Naive thymus-derived CD4-positive, alpha-beta T cell (primary cell): ENCODE data around the gene COL23A1. TPM values are rescaled to one million over a fixed set of nuclear protein-coding genes. Genes with fewer than 3 reads are reported as not detected.
"Not testable (repeated sequence)": the region's sequence is repeated elsewhere in the genome, so short reads cannot be mapped to it uniquely, and the experiment has no call there.

ENCODE experiments used
- ATAC-seq: fragments of 150-1000 bp; cut with Tn5 transposase; 2 replicates; pipeline ENCODE4 v1.10.0; 2021; ENCODE audit warnings: mild to moderate bottlenecking, moderate library complexity
- CTCF ChIA-PET: fragments of 350-600 bp; sonication (Branson Sonifier 250); formaldehyde crosslinking; loops from one replicate; lab custom pipeline; 2021; ENCODE audit warnings: antibody characterized with exemption; lab: Charles Lee
- POLR2A ChIA-PET: fragments of 350-600 bp; sonication (Branson Sonifier 250); formaldehyde crosslinking; loops from one replicate; lab custom pipeline; 2021; ENCODE audit warnings: antibody characterized with exemption, inconsistent platforms; lab: Charles Lee
- DNase-seq, 9 donors: peaks; one replicate each; pipeline versions ENCODE4 v3.0.0 to v3.0.0-alpha.2; 2020 to 2022; ENCODE audit warnings: mixed read lengths in 1 of 9
- H3K27ac ChIP-seq: one replicate; pipeline ENCODE4 v1.7.0; 2013; ENCODE audit warnings: mild to moderate bottlenecking, low read depth, low read length, moderate library complexity
- H3K27me3 ChIP-seq, 2 donors: one replicate each; pipeline ENCODE4 v1.7.0; 2013; ENCODE audit warnings: low read length in 2 of 2, mild to moderate bottlenecking in 2 of 2, moderate library complexity in 2 of 2; ENCODE audit not compliant: control insufficient read depth in 2 of 2, insufficient read depth in 2 of 2
- H3K36me3 ChIP-seq, 3 experiments: 1 replicate in 2 of 3; 2 replicates in 1 of 3; pipeline ENCODE4 v1.7.0; 2013; ENCODE audit warnings: low read length in 3 of 3, mild to moderate bottlenecking in 3 of 3, moderate library complexity in 1 of 3; ENCODE audit not compliant: insufficient read depth in 3 of 3, control insufficient read depth in 2 of 3
- H3K4me1 ChIP-seq, 2 donors: one replicate each; pipeline ENCODE4 v1.7.0; 2013; ENCODE audit warnings: low read length in 2 of 2, mild to moderate bottlenecking in 2 of 2, moderate library complexity in 1 of 2; ENCODE audit not compliant: control insufficient read depth in 2 of 2, insufficient read depth in 2 of 2
- H3K4me3 ChIP-seq: 2 replicates; pipeline ENCODE4 v1.7.0; 2013; ENCODE audit warnings: mild to moderate bottlenecking, low read length
- H3K9me3 ChIP-seq, 3 experiments: 1 replicate in 2 of 3; 2 replicates in 1 of 3; pipeline ENCODE4 v1.7.0; 2013; ENCODE audit warnings: low read length in 3 of 3; ENCODE audit not compliant: control insufficient read depth in 2 of 3
- H3K27ac Mint-ChIP-seq, 9 donors: one replicate each; pipeline ENCODE4 v1.8.0; 2020 to 2022; ENCODE audit warnings: mixed read lengths in 9 of 9, mild to moderate bottlenecking in 8 of 9, moderate library complexity in 5 of 9, inconsistent platforms in 2 of 9
- H3K27me3 Mint-ChIP-seq, 5 donors: one replicate each; pipeline ENCODE4 v1.8.0; 2021 to 2022; ENCODE audit warnings: mixed read lengths in 5 of 5, mild to moderate bottlenecking in 1 of 5
- H3K36me3 Mint-ChIP-seq, 5 donors: one replicate each; pipeline ENCODE4 v1.8.0; 2020 to 2022; ENCODE audit warnings: mixed read lengths in 5 of 5, mild to moderate bottlenecking in 3 of 5, inconsistent platforms in 1 of 5
- H3K4me1 Mint-ChIP-seq, 7 donors: one replicate each; pipeline ENCODE4 v1.8.0; 2020 to 2022; ENCODE audit warnings: mixed read lengths in 7 of 7, mild to moderate bottlenecking in 3 of 7, inconsistent platforms in 1 of 7
- H3K4me3 Mint-ChIP-seq, 10 donors: one replicate each; pipeline ENCODE4 v1.8.0; 2020 to 2022; ENCODE audit warnings: mild to moderate bottlenecking in 10 of 10, mixed read lengths in 10 of 10, moderate library complexity in 6 of 10, inconsistent platforms in 2 of 10
- H3K9me3 Mint-ChIP-seq, 11 donors: one replicate each; pipeline ENCODE4 v1.8.0; 2020 to 2022; ENCODE audit warnings: mixed read lengths in 11 of 11, mild to moderate bottlenecking in 4 of 11, inconsistent platforms in 1 of 11, moderate library complexity in 1 of 11
- intact Hi-C, 2 donors: fragments of 100-400 bp; cut with micrococcal nuclease; formaldehyde crosslinking; loops; one replicate each; pipeline ENCODE4 v1.15.1; 2023
- polyA plus RNA-seq, 2 donors: library from polyadenylated mRNA; unstranded; fragments of 300-500 nt; fragmentation: Illumina TruSeq; gene quantifications; one replicate each; pipeline ENCODE4 v1.2.3, GENCODE V29; 2021
- total RNA-seq, 6 experiments: library from RNA in 5 of 6; stranded (reverse) in 5 of 6; gene quantifications; 1 replicate in 5 of 6; 2 replicates in 1 of 6; pipeline ENCODE4 v1.2.3 and lab custom pipeline; 2021 to 2026

COL23A1 gene
- total and polyA plus RNA-seq, 7 experiments from 2014 or later: 0.13 to 0.32 (median 0.22) TPM; not detected in 4

DNA sequence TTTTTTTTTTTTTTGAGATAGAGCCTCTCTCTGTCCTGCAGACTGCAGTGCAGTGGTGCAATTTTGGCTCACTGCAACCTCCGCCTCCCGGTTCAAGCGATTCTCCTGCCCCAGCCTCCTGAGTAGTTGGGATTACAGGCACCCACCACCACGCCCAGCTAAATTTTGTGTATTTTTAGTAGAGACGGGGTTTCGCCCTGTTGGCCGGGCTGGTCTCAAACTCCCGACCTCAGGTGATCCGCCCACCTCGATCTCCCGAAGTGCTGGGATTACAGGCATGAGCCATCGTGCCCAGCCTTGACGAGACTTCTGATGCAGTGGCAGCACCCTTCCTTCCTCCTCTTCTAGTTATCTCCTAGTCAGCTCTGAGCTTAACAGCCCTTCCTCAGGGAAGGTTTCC lies 361.1 kb downstream of the COL23A1 start:
- H3K27me3 Mint-ChIP-seq, DNase-seq, H3K27me3 ChIP-seq, H3K9me3 Mint-ChIP-seq, H3K9me3 ChIP-seq, intact Hi-C loops, H3K27ac ChIP-seq, ATAC-seq, CTCF ChIA-PET, H3K4me3 ChIP-seq: not testable (repeated sequence)
- Mint-ChIP-seq H3K4me3 (peak overlapping the region in 8 of 10 donors; percentile 2 to 89 (median 56)), H3K27ac (peak overlapping the region in 6 of 9 donors; percentile 13 to 93 (median 56)), H3K36me3 (peaks cover 16 to 50% (median 28%) of the 10 kb centered on the region in 5 donors), H3K4me1 (peaks cover 42 to 69% (median 56%) of the 10 kb centered on the region in 7 donors)
- Histone ChIP-seq H3K36me3 (peaks cover 5 to 59% (median 7%) of the 10 kb centered on the region in 3 experiments), H3K4me1 (peaks cover 20% of the 10 kb centered on the region in 2 donors)
- POLR2A ChIA-PET: interaction anchor here (1.3 to 2.4 kb wide), 2 partner anchors 13 to 14 kb away, joined by 3 to 11 read pairs; no protein-coding TSS in a partner anchor

DNA sequence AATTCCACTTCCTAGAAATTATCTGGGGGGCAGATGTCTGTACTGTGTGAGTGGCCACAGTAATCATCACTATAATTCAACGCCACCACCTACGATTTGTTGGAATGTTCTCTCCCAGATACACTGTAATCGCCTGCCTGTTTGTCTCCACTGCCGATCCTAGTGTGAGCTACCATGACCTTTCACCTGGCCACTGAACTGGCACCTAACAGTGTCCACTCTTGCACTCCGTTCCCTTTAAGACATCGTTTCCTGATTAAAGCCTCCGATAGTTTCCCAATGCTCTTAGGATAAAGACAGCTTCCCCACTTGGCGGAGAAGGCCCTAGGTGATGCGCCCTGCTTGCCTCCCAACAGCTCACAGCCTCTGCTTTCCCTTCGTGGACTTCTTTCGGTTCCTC lies 361.6 kb downstream of the COL23A1 start:
- Mint-ChIP-seq H3K9me3 (peaks cover 0 to 3% (median 0%) of the 10 kb centered on the region in 11 donors), H3K4me3 (peak overlapping the region in 1 of 10 donors; percentile 16), H3K36me3 (peaks cover 16 to 55% (median 28%) of the 10 kb centered on the region in 5 donors), H3K27me3 (no peaks in the 10 kb centered on the region), H3K4me1 (peaks cover 47 to 68% (median 59%) of the 10 kb centered on the region in 7 donors), H3K27ac (peak overlapping the region in 3 of 9 donors; percentile 24 to 71 (median 59))
- Histone ChIP-seq H3K4me1 (peaks cover 20% of the 10 kb centered on the region in 2 donors), H3K27ac (no peak overlapping the region), H3K4me3 (no peak overlapping the region), H3K27me3 (no peaks in the 10 kb centered on the region), H3K36me3 (peaks cover 5 to 59% (median 7%) of the 10 kb centered on the region in 3 experiments), H3K9me3 (no peaks in the 10 kb centered on the region)
- intact Hi-C loops: no loop called here
- no peak for DNase-seq
- POLR2A ChIA-PET: interaction anchor here (1.1 to 2.4 kb wide), 2 partner anchors 13 to 17 kb away, joined by 5 to 11 read pairs; no protein-coding TSS in a partner anchor
- ATAC-seq: no peak
- CTCF ChIA-PET: no interaction called here

DNA sequence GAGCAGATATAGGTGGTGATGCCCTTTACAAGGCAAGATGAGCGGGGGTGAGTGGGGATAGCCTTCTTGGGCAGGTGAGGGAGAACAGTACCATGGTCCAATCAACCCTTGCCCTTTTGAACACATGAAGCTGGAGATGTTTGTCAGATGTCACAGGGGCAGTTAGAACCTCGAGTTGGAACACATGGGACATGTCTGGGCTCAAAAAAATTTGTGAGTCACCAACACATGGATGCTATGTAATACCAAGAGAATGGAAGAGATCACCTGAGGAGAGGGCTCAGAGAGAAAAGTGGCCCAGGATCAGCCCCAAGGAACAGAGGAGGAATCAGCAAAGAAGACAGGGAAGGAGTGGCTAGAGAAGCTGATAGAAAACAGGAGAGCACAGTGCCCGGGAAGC lies 362.3 kb downstream of the COL23A1 start:
- POLR2A ChIA-PET: interaction anchor here (1.1 to 2.4 kb wide), 2 partner anchors 13 to 16 kb away, joined by 5 to 11 read pairs; no protein-coding TSS in a partner anchor
- DNase-seq (no peak), ATAC-seq (no peak)
- H3K27me3 Mint-ChIP-seq: no peaks in the 10 kb centered on the region
- Histone ChIP-seq H3K27ac (no peak overlapping the region), H3K4me1 (peaks cover 20% of the 10 kb centered on the region in 2 donors), H3K27me3 (no peaks in the 10 kb centered on the region), H3K36me3 (peaks cover 5 to 65% (median 7%) of the 10 kb centered on the region in 3 experiments), H3K9me3 (no peaks in the 10 kb centered on the region), H3K4me3 (no peak overlapping the region)
- peaks cover 0 to 3% (median 0%) of the 10 kb centered on the region in 11 donors for H3K9me3 Mint-ChIP-seq
- H3K27ac Mint-ChIP-seq: peak overlapping the region in 7 of 9 donors; percentile 14 to 68 (median 52)
- CTCF ChIA-PET: no interaction called here
- H3K36me3 Mint-ChIP-seq: peaks cover 16 to 59% (median 32%) of the 10 kb centered on the region in 5 donors
- H3K4me3 Mint-ChIP-seq: peak overlapping the region in 5 of 10 donors; percentile 5 to 74 (median 34)
- H3K4me1 Mint-ChIP-seq: peaks cover 47 to 69% (median 57%) of the 10 kb centered on the region in 7 donors
- intact Hi-C loops: no loop called here

DNA sequence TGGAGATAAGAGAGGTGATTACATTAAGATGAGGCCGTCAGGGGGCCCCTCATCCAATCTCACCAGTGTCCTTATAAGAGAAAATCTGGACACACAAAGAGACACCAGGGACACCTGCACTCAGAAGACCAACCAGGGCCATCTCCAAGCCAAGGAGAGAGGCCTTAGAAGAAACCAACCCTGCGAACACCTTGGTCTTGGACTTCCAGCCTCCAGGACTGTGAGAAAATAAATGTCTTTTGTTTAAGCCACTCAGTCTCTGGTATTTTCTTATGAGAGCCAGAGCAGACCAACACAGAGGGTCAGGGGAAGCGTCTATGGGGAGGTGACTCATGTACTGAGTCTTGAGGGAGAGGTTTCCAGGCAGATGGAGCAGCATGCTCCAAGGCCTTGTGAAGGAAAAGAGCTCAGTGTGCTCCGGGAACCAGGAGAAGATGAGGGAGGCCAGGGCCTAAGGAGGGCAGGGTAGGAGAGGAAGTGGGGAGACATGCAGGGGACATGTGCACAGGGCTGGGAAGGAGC lies 363.0 kb downstream of the COL23A1 start:
- Mint-ChIP-seq H3K36me3 (peaks cover 16 to 59% (median 33%) of the 10 kb centered on the region in 5 donors), H3K27me3 (no peaks in the 10 kb centered on the region), H3K4me1 (peaks cover 46 to 71% (median 56%) of the 10 kb centered on the region in 7 donors), H3K27ac (peak overlapping the region in 6 of 9 donors; percentile 2 to 52 (median 22)), H3K9me3 (peaks cover 0 to 3% (median 0%) of the 10 kb centered on the region in 11 donors), H3K4me3 (peak overlapping the region in 6 of 10 donors; percentile 5 to 74 (median 24))
- no peak for ATAC-seq
- peaks cover 5 to 72% (median 7%) of the 10 kb centered on the region in 3 experiments for H3K36me3 ChIP-seq
- no peak overlapping the region for H3K4me3 ChIP-seq
- ChIA-PET CTCF (no interaction called here), POLR2A (interaction anchor here (0.9 to 2.4 kb wide), 3 partner anchors 12 to 23 kb away, joined by 3 to 11 read pairs (median 5); partner anchors contain the start of gene HNRNPAB)
- intact Hi-C loops: no loop called here
- no peak for DNase-seq
- no peak overlapping the region for H3K27ac ChIP-seq
- H3K4me1 ChIP-seq: peaks cover 20% of the 10 kb centered on the region in 2 donors
- H3K27me3 ChIP-seq: no peaks in the 10 kb centered on the region
- no peaks in the 10 kb centered on the region for H3K9me3 ChIP-seq

DNA sequence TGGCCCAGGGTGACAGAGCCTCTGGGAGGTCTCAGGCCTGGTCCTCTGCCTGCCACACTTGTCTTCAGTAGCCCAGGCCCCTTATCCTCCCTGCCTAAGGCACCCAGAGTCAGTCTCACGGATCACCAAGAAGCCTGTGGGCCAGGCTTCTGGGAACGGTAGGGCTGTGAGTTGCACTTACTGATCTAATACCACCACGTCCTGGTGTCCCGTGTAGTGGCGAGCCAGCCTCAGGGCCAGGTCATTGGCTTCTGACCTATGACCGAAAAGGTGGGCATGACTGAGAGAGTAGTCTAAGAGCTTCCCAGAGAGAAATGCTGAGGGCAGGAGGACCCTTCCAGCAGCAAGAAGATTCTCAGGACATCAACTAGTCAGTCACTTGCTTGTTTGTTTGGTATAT lies 365.0 kb downstream of the COL23A1 start:
- H3K4me1 Mint-ChIP-seq: peaks cover 46 to 71% (median 54%) of the 10 kb centered on the region in 7 donors
- DNase-seq (no peak), ATAC-seq (no peak)
- ChIA-PET CTCF (no interaction called here), POLR2A (interaction anchor here (1.0 to 1.6 kb wide), 3 partner anchors 9 to 21 kb away, joined by 3 to 4 read pairs (median 3); partner anchors contain the start of gene HNRNPAB)
- Histone ChIP-seq H3K9me3 (no peaks in the 10 kb centered on the region), H3K36me3 (peaks cover 0 to 77% (median 5%) of the 10 kb centered on the region in 3 experiments), H3K4me1 (peaks cover 5 to 6% of the 10 kb centered on the region in 2 donors), H3K4me3 (no peak overlapping the region), H3K27ac (no peak overlapping the region), H3K27me3 (no peaks in the 10 kb centered on the region)
- H3K36me3 Mint-ChIP-seq: peaks cover 16 to 54% (median 36%) of the 10 kb centered on the region in 5 donors
- H3K9me3 Mint-ChIP-seq: peaks cover 0 to 3% (median 0%) of the 10 kb centered on the region in 11 donors
- H3K4me3 Mint-ChIP-seq: no peak overlapping the region
- no peak overlapping the region for H3K27ac Mint-ChIP-seq
- intact Hi-C loops: no loop called here
- no peaks in the 10 kb centered on the region for H3K27me3 Mint-ChIP-seq

DNA sequence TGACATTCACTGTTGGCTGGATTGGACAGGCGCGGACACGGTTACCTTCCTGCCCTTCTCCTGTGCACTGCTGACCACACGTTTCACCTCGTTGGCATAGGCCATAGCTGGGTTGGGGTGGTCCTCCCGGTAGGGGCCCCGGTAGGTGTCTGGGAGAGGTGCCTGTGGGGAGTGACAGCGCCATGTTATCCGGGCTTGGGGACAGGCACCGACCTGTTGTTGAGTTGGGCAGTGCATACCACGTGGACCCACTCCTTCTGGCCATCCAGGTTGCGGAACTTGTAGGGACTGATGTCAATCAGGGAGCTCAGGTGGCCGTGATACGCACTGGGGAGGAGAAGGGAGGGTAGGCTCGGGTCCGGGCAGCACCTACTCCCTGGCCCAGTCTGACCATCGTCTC lies 365.8 kb downstream of the COL23A1 start:
- Histone ChIP-seq H3K36me3 (peaks cover 0 to 69% (median 5%) of the 10 kb centered on the region in 3 experiments), H3K4me3 (no peak overlapping the region), H3K27ac (no peak overlapping the region), H3K4me1 (no peaks in the 10 kb centered on the region), H3K27me3 (no peaks in the 10 kb centered on the region), H3K9me3 (no peaks in the 10 kb centered on the region)
- Mint-ChIP-seq H3K36me3 (peaks cover 14 to 51% (median 34%) of the 10 kb centered on the region in 5 donors), H3K4me1 (peaks cover 41 to 65% (median 48%) of the 10 kb centered on the region in 7 donors), H3K4me3 (no peak overlapping the region), H3K27me3 (no peaks in the 10 kb centered on the region), H3K9me3 (peaks cover 0 to 3% (median 0%) of the 10 kb centered on the region in 11 donors), H3K27ac (no peak overlapping the region)
- ATAC-seq (no peak), DNase-seq (no peak)
- ChIA-PET CTCF (no interaction called here), POLR2A (interaction anchor here (1.6 kb wide), 1 partner anchor 18 kb away, joined by 4 read pairs; no protein-coding TSS in a partner anchor)
- intact Hi-C loops: no loop called here
